HepG2 (cell line): Measurements from ENCODE around the gene CADM2. TPM values are rescaled to one million over a fixed set of nuclear protein-coding genes. Genes with fewer than 3 reads are reported as not detected.

Source experiments
- ATAC-seq: fragments of 200-7000 bp; cut with Tn5 transposase; 3 replicates; pipeline ENCODE4 v1.9.1; 2020; ENCODE audit warnings: mild to moderate bottlenecking, moderate library complexity
- BruUV-seq: library from RNA; stranded (reverse); fragments of 400-500 nt; replicated peaks from 2 replicates; lab custom pipeline; 2021; lab: Mats Ljungman, UMichigan
- CTCF ChIA-PET: fragments of 300-600 bp; formaldehyde crosslinking; extraction: SDS; loops from one replicate; lab custom pipeline; 2021; ENCODE audit warnings: low total read pairs, inconsistent platforms, low intra/inter-chr PET ratio; lab: Yijun Ruan, JAX
- POLR2A ChIA-PET: fragments of 350-600 bp; sonication (Branson Sonifier 250); formaldehyde crosslinking; loops from one replicate; lab custom pipeline; 2020; ENCODE audit warnings: antibody characterized with exemption, inconsistent platforms; lab: Yijun Ruan, JAX
- DNase-seq: peaks from one replicate; pipeline ENCODE4 v3.0.0-alpha.2; 2015; ENCODE audit warnings: low spot score
- FAIRE-seq: peaks from 3 replicates; lab custom pipeline; 2011; peaks lifted over from hg19 to GRCh38; lab: Jason Lieb, UNC
- H2AFZ ChIP-seq: one replicate; pipeline ENCODE4 v1.6.1; 2011; ENCODE audit warnings: low read length, inconsistent platforms
- H3K27ac ChIP-seq: fragments of 300-600 bp; 3 replicates; pipeline ENCODE4 v1.8.0; 2011; ENCODE audit warnings: mixed run types, mild to moderate bottlenecking, mixed read lengths, low read length, inconsistent platforms; ENCODE audit not compliant: insufficient read depth; ENCODE audit errors: extremely low read length
- H3K27me3 ChIP-seq, 2 experiments: fragments of 200-600 bp in 1 of 2; 2 replicates in 1 of 2; 3 replicates in 1 of 2; pipeline versions ENCODE4 v1.6.0 to v1.8.0; 2011; ENCODE audit warnings: low read length in 2 of 2, mild to moderate bottlenecking in 2 of 2, moderate library complexity in 2 of 2, inconsistent platforms in 1 of 2; ENCODE audit not compliant: insufficient read depth in 2 of 2, control insufficient read depth in 1 of 2
- H3K36me3 ChIP-seq, 2 experiments: fragments of 200-600 bp in 1 of 2; replicated peaks in 1 of 2; 2 replicates in 1 of 2; 3 replicates in 1 of 2; pipeline versions ENCODE4 v1.5.1 to v1.8.0; 2011; ENCODE audit warnings: low read length in 2 of 2, inconsistent platforms in 1 of 2; ENCODE audit not compliant: insufficient read depth in 2 of 2, control insufficient read depth in 1 of 2
- H3K4me1 ChIP-seq: 2 replicates; pipeline ENCODE4 v1.5.1; 2012; ENCODE audit warnings: low read length, inconsistent platforms; ENCODE audit not compliant: insufficient read depth
- H3K4me2 ChIP-seq: 2 replicates; pipeline ENCODE4 v1.6.0; 2011; ENCODE audit warnings: low read depth, low read length, inconsistent platforms
- H3K4me3 ChIP-seq, 3 experiments: fragments of 200-600 bp in 1 of 3; sonication (generic), shearing (Covaris generic) in 1 of 3; replicated peaks in 1 of 3; 2 replicates each; pipeline ENCODE4 v1.5.1; 2011 to 2016; ENCODE audit warnings: low read length in 3 of 3, inconsistent platforms in 2 of 3, low read depth in 2 of 3, mild to moderate bottlenecking in 2 of 3, control low read depth in 1 of 3, mixed read lengths in 1 of 3; ENCODE audit not compliant: insufficient read depth in 1 of 3
- H3K79me2 ChIP-seq: one replicate; pipeline ENCODE4 v1.6.1; 2011; ENCODE audit warnings: low read length, inconsistent platforms; ENCODE audit not compliant: insufficient read depth
- H3K9ac ChIP-seq: 2 replicates; pipeline ENCODE4 v1.6.0; 2011; ENCODE audit warnings: mild to moderate bottlenecking, low read depth, low read length, inconsistent platforms; ENCODE audit not compliant: insufficient read depth
- H3K9me3 ChIP-seq: 2 replicates; pipeline ENCODE4 v1.5.1; 2012; ENCODE audit warnings: mild to moderate bottlenecking, low read length
- H4K20me1 ChIP-seq: 2 replicates; pipeline ENCODE4 v1.6.0; 2011; ENCODE audit warnings: inconsistent platforms, mild to moderate bottlenecking, low read length, moderate library complexity; ENCODE audit not compliant: insufficient read depth
- CEBPB ChIP-seq: IDR thresholded peaks from 2 replicates; pipeline ENCODE4 v1.6.1; 2011; ENCODE audit warnings: low read depth, low read length, improper control_type of control experiment, borderline replicate concordance
- CEBPG ChIP-seq: IDR thresholded peaks from 2 replicates; pipeline ENCODE4 v1.6.1; 2016
- GPN1 ChIP-seq: sonication (generic); formaldehyde crosslinking; IDR thresholded peaks from 2 replicates; pipeline ENCODE4 v1.5.1; 2020; ENCODE audit warnings: missing genetic modification reagents, borderline replicate concordance
- RFX3 ChIP-seq: IDR thresholded peaks from 2 replicates; pipeline ENCODE4 v1.6.1; 2016; ENCODE audit warnings: missing biosample characterization, missing genetic modification reagents
- RFX5 ChIP-seq: IDR thresholded peaks from 2 replicates; pipeline ENCODE4 v1.6.1; 2011; ENCODE audit warnings: low read depth, low read length, improper control_type of control experiment
- ZBTB26 ChIP-seq: IDR thresholded peaks from 2 replicates; pipeline ENCODE4 v1.6.1; 2016; ENCODE audit warnings: missing compliant biosample characterization, missing genetic modification reagents, borderline replicate concordance
- ZNF121 ChIP-seq: sonication (generic); formaldehyde crosslinking; IDR thresholded peaks from 2 replicates; pipeline ENCODE4 v1.5.0; 2020; ENCODE audit warnings: mild to moderate bottlenecking, missing genetic modification reagents
- ZNF263 ChIP-seq: sonication (generic); formaldehyde crosslinking; IDR thresholded peaks from 2 replicates; pipeline ENCODE4 v1.4.0; 2020; ENCODE audit warnings: missing genetic modification reagents
- ZNF33A ChIP-seq: sonication (generic); formaldehyde crosslinking; IDR thresholded peaks from 2 replicates; pipeline ENCODE4 v1.5.1; 2020; ENCODE audit warnings: missing genetic modification reagents, mild to moderate bottlenecking, moderate library complexity, borderline replicate concordance
- ZNF513 ChIP-seq: sonication (generic); formaldehyde crosslinking; conservative IDR thresholded peaks from 2 replicates; pipeline ENCODE4 v1.5.0; 2020; ENCODE audit warnings: missing genetic modification reagents
- ZNF605 ChIP-seq: sonication (generic); formaldehyde crosslinking; IDR thresholded peaks from 2 replicates; pipeline ENCODE4 v1.8.0; 2022; ENCODE audit warnings: mild to moderate bottlenecking, missing genetic modification reagents
- ZSCAN21 ChIP-seq: sonication (generic); formaldehyde crosslinking; IDR thresholded peaks from 2 replicates; pipeline ENCODE4 v1.8.0; 2022; ENCODE audit warnings: mild to moderate bottlenecking, missing genetic modification reagents, moderate library complexity, borderline replicate concordance
- ZSCAN30 ChIP-seq: sonication (generic); formaldehyde crosslinking; IDR thresholded peaks from 2 replicates; pipeline ENCODE4 v1.5.0; 2020; ENCODE audit warnings: mild to moderate bottlenecking, missing genetic modification reagents
- WGBS: methylation state at CpG from one replicate; pipeline ENCODE4 v1.1.6; 2017; ENCODE audit warnings: low lambda C conversion rate; 5-methylcytosine and 5-hydroxymethylcytosine counted together
- in situ Hi-C: cut with HindIII; loops from 2 replicates; pipeline ENCODE4 v1.10.0; 2017; ENCODE audit warnings: low pct_unique_long_range_greater_than_20kb; ENCODE audit not compliant: extremely low pct_ligation_motif_present
- intact Hi-C: fragments of 100-400 bp; cut with micrococcal nuclease; formaldehyde crosslinking; loops from one replicate; pipeline ENCODE4 v1.10.0; 2022; ENCODE audit not compliant: unreplicated experiment
- polyA plus RNA-seq, 8 experiments: library from polyadenylated mRNA; depleted of rRNA in 3 of 8; stranded (reverse) in 7 of 8; unstranded in 1 of 8; fragments of >200 nt; fragmentation: Illumina TruSeq in 4 of 8; extraction: Trizol in 4 of 8; gene quantifications; 2 replicates each; pipeline versions ENCODE4 v1.2.1 to v1.2.3, GENCODE V29; 2011 to 2016; ENCODE audit warnings: low read depth in 4 of 8, missing spikeins in 1 of 8, mixed read lengths in 1 of 8; ENCODE audit not compliant: insufficient read depth in 1 of 8
- total RNA-seq, 5 experiments: library from RNA; depleted of rRNA; stranded (reverse); fragments of >200 nt; fragmentation: Illumina TruSeq; extraction: Trizol; gene quantifications; 2 replicates each; pipeline ENCODE4 v1.2.3, GENCODE V29; 2016; ENCODE audit warnings: low read depth in 1 of 5

The CADM2 gene
- total and polyA plus RNA-seq, 2 of the 13 experiments (the other 11 are each of a cell fraction or from before 2014, with no cell fraction given) = not detected

GRCh38 chr3:85912980-85913379 lies 954.2 kb downstream of the CADM2 start (continued):
- no peak for TF ChIP-seq ZBTB26 (CRISPR knock-in tag)

- in situ Hi-C loops = no loop called here
- Histone ChIP-seq H3K9me3 (no peaks in the 10 kb centered on the region), H3K27me3 (no peaks in the 10 kb centered on the region), H3K9ac (no peak overlapping the region), H3K4me3 (no peak overlapping the region), H3K79me2 (no peaks in the 10 kb centered on the region), H2AFZ (no peak overlapping the region), H3K4me1 (no peaks in the 10 kb centered on the region), H3K36me3 (no peaks in the 10 kb centered on the region), H3K27ac (no peak overlapping the region), H3K4me2 (no peak overlapping the region), H4K20me1 (no peaks in the 10 kb centered on the region)
- intact Hi-C loops = no loop called here
- ATAC-seq = no peak
- no peak for FAIRE-seq
- WGBS = 19% methylated on average over 3 of the region's 3 CpGs
- no peak for DNase-seq
- no TSS peak for BruUV-seq
- ChIA-PET POLR2A (no interaction called here), CTCF (no interaction called here)
- TF ChIP-seq CEBPB (peak; percentile 83; the same call in 1 of the 2 replicates), CEBPG (CRISPR knock-in tag) (peak; percentile 25; the same call in 1 of the 2 replicates), ZSCAN21 (CRISPR knock-in tag) (no peak)
Observed at GRCh38 chr3:85922374-85922773, 963.6 kb downstream of the CADM2 start.

- Histone ChIP-seq H3K4me3 (no peak overlapping the region), H3K9me3 (no peaks in the 10 kb centered on the region), H3K9ac (no peak overlapping the region), H3K27me3 (no peaks in the 10 kb centered on the region), H3K27ac (no peak overlapping the region), H3K4me2 (no peak overlapping the region), H2AFZ (no peak overlapping the region), H3K79me2 (no peaks in the 10 kb centered on the region), H3K36me3 (no peaks in the 10 kb centered on the region), H4K20me1 (no peaks in the 10 kb centered on the region), H3K4me1 (no peaks in the 10 kb centered on the region)
- in situ Hi-C loops = no loop called here
- no peak for DNase-seq
- ChIA-PET CTCF (no interaction called here), POLR2A (no interaction called here)
- intact Hi-C loops = no loop called here
- no TSS peak for BruUV-seq
- 9% methylated on average over 1 of the region's 1 CpG for WGBS
- FAIRE-seq = no peak
- no peak for ATAC-seq
- TF ChIP-seq RFX3 (CRISPR knock-in tag) (no peak), GPN1 (CRISPR knock-in tag) (no peak), ZNF121 (CRISPR knock-in tag) (no peak), RFX5 (no peak), ZNF263 (no peak), ZNF513 (CRISPR knock-in tag) (no peak), ZNF605 (CRISPR knock-in tag) (no peak), ZSCAN30 (no peak), ZNF33A (CRISPR knock-in tag) (no peak)
Observed at GRCh38 chr3:85930718-85931117, 971.9 kb downstream of the CADM2 start.
